Type B pancreatic cell (in vitro differentiated cells): ENCODE results near the gene STX8. TPM values are rescaled to one million over a fixed set of nuclear protein-coding genes. Genes with fewer than 3 reads are reported as not detected.

Experiments used
- DNase-seq: peaks from one replicate; pipeline ENCODE4 v3.0.0; 2021; ENCODE audit warnings: mixed read lengths; ENCODE audit not compliant: unreplicated experiment; ENCODE audit errors: extremely low spot score
- H3K27ac Mint-ChIP-seq: 2 replicates; pipeline ENCODE4 v1.8.0; 2021; ENCODE audit warnings: mild to moderate bottlenecking, mixed read lengths
- H3K27me3 Mint-ChIP-seq: 2 replicates; pipeline ENCODE4 v1.8.0; 2021; ENCODE audit warnings: mixed read lengths
- H3K36me3 Mint-ChIP-seq: 2 replicates; pipeline ENCODE4 v1.8.0; 2021; ENCODE audit warnings: mixed read lengths
- H3K4me1 Mint-ChIP-seq: one replicate; pipeline ENCODE4 v1.8.0; 2021; ENCODE audit warnings: mixed read lengths; ENCODE audit not compliant: unreplicated experiment
- H3K4me3 Mint-ChIP-seq: 2 replicates; pipeline ENCODE4 v1.8.0; 2021; ENCODE audit warnings: mild to moderate bottlenecking, mixed read lengths
- H3K9me3 Mint-ChIP-seq: 2 replicates; pipeline ENCODE4 v1.8.0; 2021; ENCODE audit warnings: mixed read lengths
- total RNA-seq: library from RNA; stranded (reverse); gene quantifications from 2 replicates; pipeline ENCODE4 v1.2.1, GENCODE V29; 2021; ENCODE audit warnings: low replicate concordance
- TF ChIP-seq, protein P1 (sequence below): fragments of 200-600 bp; sonication (generic); conservative IDR thresholded peaks from 2 replicates; pipeline ENCODE4 v1.5.0; 2021; ENCODE audit warnings: antibody characterized with exemption, mild to moderate bottlenecking

STX8 gene
- total RNA-seq, 1 donor from 2014 or later, result 59.3 TPM

DNA sequence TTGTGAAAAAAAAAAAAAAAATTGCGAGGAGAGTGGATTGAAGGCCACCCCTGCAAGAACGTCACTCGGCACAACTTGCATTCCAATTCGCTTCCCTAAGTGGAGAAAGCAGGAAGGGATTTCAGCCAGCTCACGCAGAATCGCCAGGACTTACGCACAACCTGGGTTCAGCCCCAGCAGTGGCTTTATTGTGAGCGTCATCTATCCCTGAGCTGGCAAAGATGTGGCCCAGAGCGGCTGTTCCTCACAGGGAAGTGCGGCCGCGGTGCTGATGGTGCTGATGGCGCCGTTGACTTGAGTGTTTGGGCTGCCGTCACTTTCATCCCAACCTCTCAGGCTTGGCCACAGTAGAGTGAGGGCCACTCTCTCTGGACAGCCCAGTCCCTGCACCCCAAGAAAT lies 356.7 kb downstream of the STX8 start:
- Mint-ChIP-seq H3K27ac (peak overlapping the region; percentile 92), H3K4me3 (no peak overlapping the region), H3K27me3 (peaks cover 10% of the 10 kb centered on the region), H3K9me3 (peaks cover 13% of the 10 kb centered on the region), H3K36me3 (peaks cover 16% of the 10 kb centered on the region), H3K4me1 (peaks cover 18% of the 10 kb centered on the region)
- DNase-seq, result no peak
- TF ChIP-seq, protein P1, sequence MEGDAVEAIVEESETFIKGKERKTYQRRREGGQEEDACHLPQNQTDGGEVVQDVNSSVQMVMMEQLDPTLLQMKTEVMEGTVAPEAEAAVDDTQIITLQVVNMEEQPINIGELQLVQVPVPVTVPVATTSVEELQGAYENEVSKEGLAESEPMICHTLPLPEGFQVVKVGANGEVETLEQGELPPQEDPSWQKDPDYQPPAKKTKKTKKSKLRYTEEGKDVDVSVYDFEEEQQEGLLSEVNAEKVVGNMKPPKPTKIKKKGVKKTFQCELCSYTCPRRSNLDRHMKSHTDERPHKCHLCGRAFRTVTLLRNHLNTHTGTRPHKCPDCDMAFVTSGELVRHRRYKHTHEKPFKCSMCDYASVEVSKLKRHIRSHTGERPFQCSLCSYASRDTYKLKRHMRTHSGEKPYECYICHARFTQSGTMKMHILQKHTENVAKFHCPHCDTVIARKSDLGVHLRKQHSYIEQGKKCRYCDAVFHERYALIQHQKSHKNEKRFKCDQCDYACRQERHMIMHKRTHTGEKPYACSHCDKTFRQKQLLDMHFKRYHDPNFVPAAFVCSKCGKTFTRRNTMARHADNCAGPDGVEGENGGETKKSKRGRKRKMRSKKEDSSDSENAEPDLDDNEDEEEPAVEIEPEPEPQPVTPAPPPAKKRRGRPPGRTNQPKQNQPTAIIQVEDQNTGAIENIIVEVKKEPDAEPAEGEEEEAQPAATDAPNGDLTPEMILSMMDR, result no peak

DNA sequence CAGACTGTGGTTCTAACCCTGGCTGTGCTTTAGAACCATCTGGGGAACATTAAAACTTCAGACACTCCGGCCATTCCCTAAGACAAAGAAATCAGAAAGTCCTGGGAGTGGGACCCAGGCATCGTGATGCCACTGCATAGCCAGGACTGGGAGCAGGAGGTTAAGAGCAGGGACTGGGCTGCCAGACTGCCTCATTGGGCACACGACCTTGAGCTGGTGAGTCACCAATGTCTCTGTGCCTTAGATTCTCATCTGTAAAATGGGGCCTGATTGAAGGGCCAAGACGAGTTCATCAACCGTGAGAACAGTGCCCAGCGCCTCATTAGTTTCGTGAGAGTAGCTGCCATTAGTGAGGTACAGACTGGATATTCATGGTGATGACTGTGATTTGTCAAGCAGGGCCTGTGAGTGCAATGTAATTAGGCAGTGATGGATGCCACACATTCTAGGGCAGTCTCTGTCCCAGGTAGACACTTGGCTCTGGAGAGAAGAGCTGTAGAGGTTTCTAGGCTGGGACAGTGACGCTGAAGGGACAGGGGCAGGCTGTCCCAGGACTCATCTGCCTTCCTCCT lies 357.5 kb downstream of the STX8 start:
- Mint-ChIP-seq H3K27me3 (peaks cover 10% of the 10 kb centered on the region), H3K9me3 (peaks cover 13% of the 10 kb centered on the region), H3K4me1 (peaks cover 18% of the 10 kb centered on the region), H3K4me3 (peak overlapping the region; percentile 49), H3K36me3 (peaks cover 16% of the 10 kb centered on the region), H3K27ac (peak overlapping the region; percentile 92)
- no peak for DNase-seq
- TF ChIP-seq, protein P1, result no peak

DNA sequence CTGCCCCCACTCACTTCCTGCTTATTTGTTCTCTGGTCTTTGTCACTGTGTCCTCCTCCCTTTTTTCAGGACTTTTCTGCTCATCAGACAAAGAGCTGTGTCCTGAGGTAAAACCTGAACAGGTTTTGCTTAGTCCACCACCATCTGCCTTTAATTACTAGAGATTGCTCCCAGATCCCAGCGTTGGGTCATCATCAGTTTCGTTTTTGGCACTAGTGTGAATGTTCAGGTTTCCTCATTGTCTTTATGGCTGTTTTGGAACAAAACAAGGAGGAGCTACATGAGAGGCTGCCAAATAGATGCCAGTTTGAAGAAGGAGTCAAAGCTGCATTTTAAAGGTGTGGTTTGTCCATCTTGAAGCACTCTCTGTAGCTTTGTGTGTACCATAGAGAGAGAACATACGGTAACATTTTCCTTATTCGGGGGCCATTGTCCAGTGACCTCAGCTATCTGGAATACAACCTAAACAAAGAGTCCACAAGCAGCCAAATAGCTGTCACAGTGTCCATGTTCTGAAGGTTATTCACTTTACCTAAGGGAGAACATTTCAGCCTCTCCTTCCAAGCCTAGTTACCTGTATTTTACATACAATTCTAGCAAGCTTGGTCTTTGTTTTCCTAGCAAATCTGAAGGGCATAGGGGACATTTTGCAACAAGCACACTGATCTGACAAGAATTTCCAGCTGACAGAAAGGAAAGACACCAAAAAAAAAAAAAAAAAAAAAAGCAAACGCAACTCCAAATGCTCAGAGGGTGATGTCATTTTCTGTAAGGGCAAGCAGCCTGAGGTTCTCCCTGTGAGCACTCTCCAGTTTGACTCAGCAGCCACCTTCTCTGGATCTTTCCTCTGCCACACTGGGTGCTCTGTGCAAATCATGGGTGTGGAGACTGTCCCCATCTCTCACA lies 358.2 kb downstream of the STX8 start:
- peak overlapping the region; percentile 92 for H3K27ac Mint-ChIP-seq
- TF ChIP-seq, protein P1, result no peak
- H3K4me3 Mint-ChIP-seq, result peak overlapping the region; percentile 49
- H3K27me3 Mint-ChIP-seq, result peaks cover 10% of the 10 kb centered on the region
- H3K9me3 Mint-ChIP-seq, result peaks cover 13% of the 10 kb centered on the region
- DNase-seq, result no peak
- peaks cover 18% of the 10 kb centered on the region for H3K4me1 Mint-ChIP-seq
- H3K36me3 Mint-ChIP-seq, result peaks cover 16% of the 10 kb centered on the region

DNA sequence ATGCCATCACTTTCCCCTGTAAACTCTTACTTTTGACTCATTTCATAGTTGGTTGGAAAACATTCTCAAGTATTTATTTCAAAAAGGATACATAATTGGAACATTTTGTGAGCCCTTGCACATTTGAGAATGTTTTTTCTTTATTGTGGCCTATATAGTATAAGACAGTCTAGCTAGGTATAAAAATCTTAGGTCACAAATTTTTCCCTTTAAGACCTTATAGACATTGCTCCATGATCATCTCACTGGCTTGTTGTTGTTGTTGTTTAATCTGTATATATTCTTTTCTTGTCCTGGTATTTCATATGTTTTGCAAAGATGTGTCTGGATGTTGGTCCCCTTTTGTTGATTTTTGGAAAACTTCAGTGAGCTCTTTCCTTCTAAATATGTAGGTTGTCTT lies 360.2 kb downstream of the STX8 start:
- no peak overlapping the region for H3K27ac Mint-ChIP-seq
- TF ChIP-seq, protein P1, result no peak
- H3K4me1 Mint-ChIP-seq, result peaks cover 16% of the 10 kb centered on the region
- H3K4me3 Mint-ChIP-seq, result no peak overlapping the region
- peaks cover 16% of the 10 kb centered on the region for H3K36me3 Mint-ChIP-seq
- H3K27me3 Mint-ChIP-seq, result peaks cover 14% of the 10 kb centered on the region
- peaks cover 13% of the 10 kb centered on the region for H3K9me3 Mint-ChIP-seq
- no peak for DNase-seq

DNA sequence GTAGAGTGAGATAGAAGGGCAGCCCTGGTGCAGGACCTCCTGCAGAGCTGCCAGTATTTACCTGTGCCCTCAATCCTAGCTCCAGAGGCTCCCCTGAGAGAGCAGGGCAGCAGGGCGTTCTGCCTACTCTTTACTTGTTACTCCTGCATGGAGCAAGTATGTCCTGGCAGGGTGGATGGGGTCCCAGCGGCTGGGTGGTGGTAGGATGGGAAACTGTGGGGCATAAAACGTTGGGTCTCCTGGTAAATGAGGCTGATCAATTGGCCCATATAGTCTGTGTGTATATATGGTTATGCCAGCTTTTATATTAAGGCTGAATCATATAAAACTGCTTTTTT lies 362.3 kb downstream of the STX8 start:
- Mint-ChIP-seq H3K36me3 (peaks cover 16% of the 10 kb centered on the region), H3K4me1 (peaks cover 13% of the 10 kb centered on the region)

More for the DNA sequence above, 362.3 kb downstream of the STX8 start:
- TF ChIP-seq, protein P1, result no peak
- H3K27me3 Mint-ChIP-seq, result peaks cover 23% of the 10 kb centered on the region
- DNase-seq, result no peak
- H3K4me3 Mint-ChIP-seq, result no peak overlapping the region
- H3K9me3 Mint-ChIP-seq, result peaks cover 13% of the 10 kb centered on the region
- no peak overlapping the region for H3K27ac Mint-ChIP-seq
